Glutamatergic neuron (in vitro differentiated cells): ENCODE data around the gene COL4A5. TPM values are rescaled to one million over a fixed set of nuclear protein-coding genes. Genes with fewer than 3 reads are reported as not detected.

Experiments
- DNase-seq: peaks from one replicate; pipeline ENCODE4 v3.0.0; 2022
- H3K27ac Mint-ChIP-seq: one replicate; pipeline ENCODE4 v1.8.0; 2020; ENCODE audit warnings: mild to moderate bottlenecking, mixed read lengths, inconsistent platforms; ENCODE audit not compliant: unreplicated experiment
- H3K27me3 Mint-ChIP-seq: one replicate; pipeline ENCODE4 v1.8.0; 2020; ENCODE audit warnings: mild to moderate bottlenecking, moderate library complexity, mixed read lengths, inconsistent platforms; ENCODE audit not compliant: unreplicated experiment
- H3K36me3 Mint-ChIP-seq: one replicate; pipeline ENCODE4 v1.8.0; 2020; ENCODE audit warnings: mild to moderate bottlenecking, mixed read lengths, inconsistent platforms; ENCODE audit not compliant: unreplicated experiment
- H3K4me1 Mint-ChIP-seq: one replicate; pipeline ENCODE4 v1.8.0; 2020; ENCODE audit warnings: mild to moderate bottlenecking, low read depth, mixed read lengths, inconsistent platforms; ENCODE audit not compliant: unreplicated experiment
- H3K4me3 Mint-ChIP-seq: one replicate; pipeline ENCODE4 v1.8.0; 2020; ENCODE audit warnings: mild to moderate bottlenecking, mixed read lengths, inconsistent platforms; ENCODE audit not compliant: unreplicated experiment
- H3K9me3 Mint-ChIP-seq: one replicate; pipeline ENCODE4 v1.8.0; 2020; ENCODE audit warnings: mild to moderate bottlenecking, moderate library complexity, mixed read lengths, inconsistent platforms; ENCODE audit not compliant: unreplicated experiment
- total RNA-seq: library from RNA; stranded (reverse); fragmentation: NEBNext Ultra II Directional; extraction: Animal tissue kit (Norgen Biotek cat#: 25700); gene quantifications from one replicate; pipeline ENCODE4 v1.2.1, GENCODE V29; 2021; ENCODE audit not compliant: unreplicated experiment
- TF ChIP-seq, protein P1 (sequence below): fragments of 200-600 bp; sonication (generic); IDR thresholded peaks from one replicate; pipeline ENCODE4 v1.5.0; 2021; ENCODE audit not compliant: partially characterized antibody, unreplicated experiment

The COL4A5 gene
- total RNA-seq, 1 donor from 2014 or later = 3.2 TPM

DNA sequence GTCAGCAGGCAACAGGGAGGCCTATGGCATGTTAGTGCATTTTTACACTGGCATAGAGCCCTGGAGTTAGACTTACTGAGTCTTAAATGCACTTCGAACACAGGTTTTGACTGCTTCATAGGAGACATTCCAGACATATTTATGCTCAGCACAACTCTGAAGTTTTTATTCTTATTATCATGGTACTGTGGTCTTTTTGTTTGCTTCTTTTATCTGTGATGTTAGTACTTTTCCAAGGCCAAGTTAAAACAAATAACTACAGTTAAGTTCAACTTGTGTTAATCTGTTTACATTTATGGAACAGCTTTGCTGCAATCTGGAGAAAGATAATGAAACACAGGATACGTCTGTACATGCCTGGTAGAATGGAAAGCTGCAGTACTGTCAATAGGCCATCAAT lies 76.5 kb downstream of the COL4A5 start:
- Mint-ChIP-seq H3K27ac (no peak overlapping the region), H3K27me3 (no peaks in the 10 kb centered on the region), H3K4me3 (no peak overlapping the region), H3K4me1 (no peaks in the 10 kb centered on the region), H3K36me3 (no peaks in the 10 kb centered on the region), H3K9me3 (no peaks in the 10 kb centered on the region)
- TF ChIP-seq, protein P1, sequence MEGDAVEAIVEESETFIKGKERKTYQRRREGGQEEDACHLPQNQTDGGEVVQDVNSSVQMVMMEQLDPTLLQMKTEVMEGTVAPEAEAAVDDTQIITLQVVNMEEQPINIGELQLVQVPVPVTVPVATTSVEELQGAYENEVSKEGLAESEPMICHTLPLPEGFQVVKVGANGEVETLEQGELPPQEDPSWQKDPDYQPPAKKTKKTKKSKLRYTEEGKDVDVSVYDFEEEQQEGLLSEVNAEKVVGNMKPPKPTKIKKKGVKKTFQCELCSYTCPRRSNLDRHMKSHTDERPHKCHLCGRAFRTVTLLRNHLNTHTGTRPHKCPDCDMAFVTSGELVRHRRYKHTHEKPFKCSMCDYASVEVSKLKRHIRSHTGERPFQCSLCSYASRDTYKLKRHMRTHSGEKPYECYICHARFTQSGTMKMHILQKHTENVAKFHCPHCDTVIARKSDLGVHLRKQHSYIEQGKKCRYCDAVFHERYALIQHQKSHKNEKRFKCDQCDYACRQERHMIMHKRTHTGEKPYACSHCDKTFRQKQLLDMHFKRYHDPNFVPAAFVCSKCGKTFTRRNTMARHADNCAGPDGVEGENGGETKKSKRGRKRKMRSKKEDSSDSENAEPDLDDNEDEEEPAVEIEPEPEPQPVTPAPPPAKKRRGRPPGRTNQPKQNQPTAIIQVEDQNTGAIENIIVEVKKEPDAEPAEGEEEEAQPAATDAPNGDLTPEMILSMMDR = no peak
- no peak for DNase-seq

DNA sequence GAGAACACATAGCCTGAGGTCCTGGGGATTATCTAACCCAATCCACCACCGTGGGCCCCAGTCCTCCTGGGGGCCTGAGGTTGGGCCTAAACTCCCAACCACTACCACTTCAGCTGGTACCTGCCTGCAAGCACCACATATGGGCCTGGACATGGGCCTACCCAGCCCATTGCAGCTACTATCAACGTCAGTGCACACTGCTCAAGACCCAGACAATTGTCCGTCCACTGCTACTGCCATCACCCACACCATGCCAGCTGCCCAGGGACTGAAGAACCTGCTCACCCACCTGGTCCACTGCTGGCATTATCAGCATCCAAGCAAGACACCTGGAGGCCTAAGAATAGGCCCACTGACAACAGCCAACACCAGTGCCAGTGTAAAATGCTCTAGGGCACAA lies 88.1 kb downstream of the COL4A5 start:
- no peaks in the 10 kb centered on the region for H3K4me1 Mint-ChIP-seq
- no peaks in the 10 kb centered on the region for H3K9me3 Mint-ChIP-seq
- H3K4me3 Mint-ChIP-seq = no peak overlapping the region
- H3K27ac Mint-ChIP-seq = no peak overlapping the region
- no peaks in the 10 kb centered on the region for H3K27me3 Mint-ChIP-seq
- no peaks in the 10 kb centered on the region for H3K36me3 Mint-ChIP-seq
- TF ChIP-seq, protein P1 = no peak
- no peak for DNase-seq

DNA sequence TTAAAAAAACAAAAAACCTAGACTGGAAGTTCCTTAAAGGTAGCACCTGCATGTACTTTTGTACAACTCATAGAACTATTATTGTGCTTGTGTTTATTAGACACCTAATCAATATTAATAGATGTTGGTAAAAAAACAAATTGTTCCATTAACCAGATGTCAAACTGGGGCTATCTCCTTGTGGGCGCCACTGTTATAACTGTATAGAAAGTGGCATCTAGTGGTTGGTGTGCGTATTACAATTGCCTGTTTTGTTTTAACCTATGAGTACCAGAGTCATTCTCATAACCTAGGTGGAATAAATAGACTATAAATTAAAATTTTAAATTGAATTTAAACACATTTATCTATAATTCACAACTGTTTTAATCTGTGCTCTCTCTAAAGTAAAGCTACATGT lies 97.4 kb downstream of the COL4A5 start:
- Mint-ChIP-seq H3K36me3 (no peaks in the 10 kb centered on the region), H3K27me3 (no peaks in the 10 kb centered on the region), H3K4me3 (no peak overlapping the region), H3K4me1 (no peaks in the 10 kb centered on the region), H3K9me3 (no peaks in the 10 kb centered on the region), H3K27ac (no peak overlapping the region)
- TF ChIP-seq, protein P1 = peak; percentile 70
- no peak for DNase-seq

DNA sequence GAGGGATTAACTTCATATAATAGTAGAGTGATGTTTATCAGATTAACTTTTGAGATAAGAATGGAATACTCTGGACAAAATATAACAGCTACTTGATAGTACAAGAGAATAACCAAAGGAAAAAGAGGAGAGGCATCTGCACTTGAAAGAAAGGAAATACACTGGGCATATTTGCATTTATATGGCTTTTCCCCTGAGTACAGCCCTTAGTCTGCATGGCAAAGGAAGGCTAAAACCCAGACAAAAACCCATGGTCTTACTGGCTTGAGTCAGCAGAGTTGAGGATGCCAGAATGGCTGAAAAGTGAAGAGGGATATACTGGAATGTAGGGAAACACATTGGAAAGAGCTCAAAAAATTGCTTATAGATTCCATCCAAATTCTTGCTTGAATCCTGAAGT lies 101.6 kb downstream of the COL4A5 start:
- no peaks in the 10 kb centered on the region for H3K36me3 Mint-ChIP-seq
- no peak overlapping the region for H3K27ac Mint-ChIP-seq
- no peaks in the 10 kb centered on the region for H3K9me3 Mint-ChIP-seq
- H3K4me3 Mint-ChIP-seq = no peak overlapping the region
- no peak for DNase-seq
- no peaks in the 10 kb centered on the region for H3K27me3 Mint-ChIP-seq
- H3K4me1 Mint-ChIP-seq = no peaks in the 10 kb centered on the region
- TF ChIP-seq, protein P1 = no peak

DNA sequence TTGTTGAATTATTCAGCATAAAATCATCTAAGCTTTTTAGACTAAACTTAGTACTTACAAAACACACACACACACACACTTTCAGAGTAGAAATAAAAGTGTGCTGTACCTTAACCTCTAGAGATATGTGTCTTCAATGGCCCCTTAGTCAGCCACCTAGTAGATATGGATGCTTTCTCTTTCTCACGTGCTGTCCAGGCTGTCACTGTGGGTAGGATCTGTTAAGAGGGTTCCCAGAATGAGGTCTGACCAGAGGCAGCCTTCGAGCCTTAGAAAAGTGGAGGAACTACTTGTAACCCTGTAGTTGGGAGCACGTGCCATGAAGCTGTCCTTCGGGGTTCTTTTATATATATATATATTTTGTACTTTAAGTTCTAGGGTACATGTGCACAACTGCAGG lies 117.9 kb downstream of the COL4A5 start:
- Mint-ChIP-seq H3K4me1 (no peaks in the 10 kb centered on the region), H3K36me3 (no peaks in the 10 kb centered on the region), H3K27me3 (no peaks in the 10 kb centered on the region), H3K9me3 (no peaks in the 10 kb centered on the region), H3K4me3 (no peak overlapping the region), H3K27ac (no peak overlapping the region)
- TF ChIP-seq, protein P1 = no peak
- DNase-seq = no peak
